Keratinocyte (primary cell): ENCODE measurements around the gene MOV10L1. TPM values are rescaled to one million over a fixed set of nuclear protein-coding genes. Genes with fewer than 3 reads are reported as not detected.

Source experiments
- DNase-seq: peaks from one replicate; pipeline ENCODE4 v3.0.0-alpha.2; 2011; ENCODE audit warnings: low read depth, missing footprints, low spot score
- FAIRE-seq: peaks from 2 replicates; lab custom pipeline; 2011; peaks lifted over from hg19 to GRCh38; lab: Jason Lieb, UNC
- H2AFZ ChIP-seq: 2 replicates; pipeline ENCODE4 v1.6.0; 2012; ENCODE audit warnings: low read length, control low read depth, inconsistent platforms; ENCODE audit not compliant: control insufficient read depth
- H3K27ac ChIP-seq: 2 replicates; pipeline ENCODE4 v1.5.1; 2011; ENCODE audit warnings: low read length; ENCODE audit not compliant: control insufficient read depth, insufficient read depth
- H3K27me3 ChIP-seq: 3 replicates; pipeline ENCODE4 v1.6.0; 2011; ENCODE audit warnings: low read length; ENCODE audit not compliant: control insufficient read depth, insufficient read depth; ENCODE audit errors: extremely low read depth
- H3K36me3 ChIP-seq, 2 experiments: 2 replicates in 1 of 2; 3 replicates in 1 of 2; pipeline ENCODE4 v1.5.1; 2011; ENCODE audit warnings: low read length in 2 of 2, mild to moderate bottlenecking in 1 of 2; ENCODE audit not compliant: control insufficient read depth in 2 of 2, insufficient read depth in 2 of 2; ENCODE audit errors: extremely low read depth in 1 of 2
- H3K4me1 ChIP-seq: 3 replicates; pipeline ENCODE4 v1.5.1; 2011; ENCODE audit warnings: low read length; ENCODE audit not compliant: control insufficient read depth, insufficient read depth; ENCODE audit errors: extremely low read depth
- H3K4me2 ChIP-seq: 3 replicates; pipeline ENCODE4 v1.6.0; 2011; ENCODE audit warnings: low read depth, low read length; ENCODE audit not compliant: control insufficient read depth, insufficient read depth; ENCODE audit errors: extremely low read depth
- H3K4me3 ChIP-seq, 3 experiments: fragments of 200-600 bp in 1 of 3; sonication (generic) in 1 of 3; 2 replicates in 2 of 3; 3 replicates in 1 of 3; pipeline ENCODE4 v1.5.1; 2011 to 2016; ENCODE audit warnings: low read length in 3 of 3, mild to moderate bottlenecking in 3 of 3, control low read depth in 2 of 3, inconsistent platforms in 1 of 3, low read depth in 1 of 3, mixed read lengths in 1 of 3, mixed run types in 1 of 3, moderate library complexity in 1 of 3; ENCODE audit not compliant: control insufficient read depth in 2 of 3, insufficient read depth in 2 of 3; ENCODE audit errors: extremely low read depth in 1 of 3
- H3K79me2 ChIP-seq: 2 replicates; pipeline ENCODE4 v1.6.0; 2012; ENCODE audit warnings: low read length; ENCODE audit not compliant: control insufficient read depth, insufficient read depth
- H3K9ac ChIP-seq: 3 replicates; pipeline ENCODE4 v1.6.0; 2011; ENCODE audit warnings: low read length; ENCODE audit not compliant: control insufficient read depth, insufficient read depth; ENCODE audit errors: extremely low read depth
- H3K9me1 ChIP-seq: 3 replicates; pipeline ENCODE4 v1.6.0; 2011; ENCODE audit warnings: low read length; ENCODE audit not compliant: control insufficient read depth, insufficient read depth; ENCODE audit errors: extremely low read depth
- H3K9me3 ChIP-seq: 2 replicates; pipeline ENCODE4 v1.5.1; 2012; ENCODE audit warnings: low read depth, low read length; ENCODE audit not compliant: control insufficient read depth
- H4K20me1 ChIP-seq: 3 replicates; pipeline ENCODE4 v1.6.0; 2011; ENCODE audit warnings: low read length; ENCODE audit not compliant: control insufficient read depth, insufficient read depth; ENCODE audit errors: extremely low read depth
- CTCF ChIP-seq, 3 experiments: IDR thresholded peaks in 1 of 3; conservative IDR thresholded peaks in 1 of 3; optimal IDR thresholded peaks in 1 of 3; 2 replicates in 2 of 3; 3 replicates in 1 of 3; pipeline versions ENCODE3 to v1.5.1; 2011; ENCODE audit warnings: low read length in 3 of 3, mild to moderate bottlenecking in 3 of 3, moderate library complexity in 2 of 3, control low read depth in 1 of 3, inconsistent platforms in 1 of 3; ENCODE audit not compliant: insufficient read depth in 2 of 3; ENCODE audit errors: extremely low read depth in 1 of 3
- EZH2 ChIP-seq: IDR thresholded peaks from one replicate; pipeline ENCODE4 v1.6.1; 2012; ENCODE audit warnings: inconsistent platforms, mild to moderate bottlenecking, low read length, moderate library complexity
- dilution Hi-C: fragments of 300-500 bp; cut with MboI; formaldehyde crosslinking; loops from one replicate; pipeline ENCODE4 v1.7.0; 2020; ENCODE audit warnings: low sequenced_read_pairs; ENCODE audit not compliant: extremely low pct_ligation_motif_present
- polyA plus RNA-seq, 5 experiments: library from polyadenylated mRNA; depleted of rRNA in 3 of 5; stranded (reverse) in 3 of 5; stranded (forward) in 1 of 5; unstranded in 1 of 5; fragments of >200 nt; gene quantifications; 1 replicate in 1 of 5; 2 replicates in 3 of 5; 3 replicates in 1 of 5; pipeline versions ENCODE4 v1.2.1 to v1.2.3, GENCODE V29; 2011 to 2012; ENCODE audit warnings: missing spikeins in 2 of 5, low read depth in 1 of 5, low replicate concordance in 1 of 5

The MOV10L1 gene
- polyA plus RNA-seq, 1 donor (not counting 4 experiments of a cell fraction or from before 2014, with no cell fraction given) = not detected

- TF ChIP-seq CTCF (optimal IDR thresholded peaks at IDR 0.05 in 1 of 3, IDR thresholded peaks at IDR 0.05 in 1 of 3, conservative IDR thresholded peaks at IDR 0.05 in 1 of 3; ENCODE audit: extremely low read depth in 1 of 3, insufficient read depth in 2 of 3, low read length in 3 of 3) (no peak), EZH2 (no peak)
- H3K36me3 ChIP-seq = no peaks in the 10 kb centered on the region
- FAIRE-seq = no peak
- H3K79me2 ChIP-seq = no peaks in the 10 kb centered on the region
- H3K27me3 ChIP-seq = peaks cover 36% of the 10 kb centered on the region
- H3K9me1 ChIP-seq = no peaks in the 10 kb centered on the region
- no peak overlapping the region for H3K4me2 ChIP-seq
- no peaks in the 10 kb centered on the region for H3K4me1 ChIP-seq
- no peak overlapping the region for H3K27ac ChIP-seq
- DNase-seq = no peak
- no peaks in the 10 kb centered on the region for H3K9me3 ChIP-seq
- no peak overlapping the region for H2AFZ ChIP-seq
- no peaks in the 10 kb centered on the region for H4K20me1 ChIP-seq
- H3K9ac ChIP-seq = no peak overlapping the region
- dilution Hi-C loops = no loop called here
- H3K4me3 ChIP-seq = no peak overlapping the region
Observed at GRCh38 chr22:50057278-50058060, 32.3 kb upstream of the MOV10L1 start.

- H3K4me3 ChIP-seq = no peak within 1 kb of the TSS
- no peak for FAIRE-seq
- TF ChIP-seq CTCF (optimal IDR thresholded peaks at IDR 0.05 in 1 of 3, IDR thresholded peaks at IDR 0.05 in 1 of 3, conservative IDR thresholded peaks at IDR 0.05 in 1 of 3; ENCODE audit: extremely low read depth in 1 of 3, insufficient read depth in 2 of 3, low read length in 3 of 3) (no peak), EZH2 (no peak)
Observed at GRCh38 chr22:50058061-50058905, 31.5 kb upstream of the MOV10L1 start, which contains the start of gene TTLL8. Gene TTLL8, minus strand, starts transcription at chr22:50058298.

More at GRCh38 chr22:50058061-50058905, 31.5 kb upstream of the MOV10L1 start, which contains the start of gene TTLL8:
- H3K9me3 ChIP-seq = no peaks in the 10 kb centered on the region
- H3K79me2 ChIP-seq = no peaks in the 10 kb centered on the region
- DNase-seq = no peak
- H3K27me3 ChIP-seq = peaks cover 36% of the 10 kb centered on the region
- no peaks in the 10 kb centered on the region for H3K4me1 ChIP-seq
- dilution Hi-C loops = no loop called here
- no peaks in the 10 kb centered on the region for H3K36me3 ChIP-seq
- no peak within 1 kb of the TSS for H3K27ac ChIP-seq
- no peaks in the 10 kb centered on the region for H4K20me1 ChIP-seq
- H3K9ac ChIP-seq = no peak within 1 kb of the TSS
- no peaks in the 10 kb centered on the region for H3K9me1 ChIP-seq
- H2AFZ ChIP-seq = no peak within 1 kb of the TSS
- H3K4me2 ChIP-seq = no peak within 1 kb of the TSS
